Measurements from ENCODE around the gene STT3A.

The STT3A gene

GRCh38 chr11:125592305-125593113 lies at the start of gene STT3A:
TSS of gene STT3A (plus strand) at chr11:125592852. CDS start at chr11:125595916, 3,064 bp downstream.
- H3K4me1 Mint-ChIP-seq = peaks cover 54% of the 10 kb centered on the region
- H3K9me3 Mint-ChIP-seq = no peaks in the 10 kb centered on the region
- peak within 1 kb of the TSS; percentile 91 for H3K4me3 Mint-ChIP-seq
- DNase-seq (ENCODE audit: low spot score in 2 of 2) = peak; percentile 98 to 99
- ATAC-seq = peak; percentile 97
- H3K27ac Mint-ChIP-seq = peak within 1 kb of the TSS; percentile 98
- H3K36me3 Mint-ChIP-seq = peaks cover 56% of the 10 kb centered on the region

DNA sequence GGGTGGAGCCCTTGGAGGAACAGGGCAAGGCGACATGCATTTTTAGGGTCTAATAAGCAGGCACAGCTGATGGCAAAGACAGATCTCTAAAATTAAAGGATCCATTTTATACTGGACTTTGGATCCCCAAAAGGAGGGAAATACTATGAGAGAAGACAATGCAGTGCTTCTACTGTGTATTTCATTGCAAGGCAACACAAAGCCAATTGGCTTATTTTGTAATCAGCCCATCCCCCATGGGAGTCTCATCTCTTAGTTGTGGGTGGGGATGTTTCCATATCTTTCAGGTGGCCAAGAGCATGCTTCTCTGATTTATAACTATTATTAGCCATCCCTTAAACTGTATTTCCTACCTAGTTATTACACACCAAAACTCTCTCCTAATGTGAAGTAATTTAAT lies 41.9 kb upstream of the STT3A start:
- DNase-seq (ENCODE audit: low spot score in 2 of 2) (no peak), ATAC-seq (no peak)
- Mint-ChIP-seq H3K27ac (no peak overlapping the region), H3K4me3 (no peak overlapping the region), H3K4me1 (no peaks in the 10 kb centered on the region), H3K9me3 (peaks cover 13% of the 10 kb centered on the region), H3K36me3 (no peaks in the 10 kb centered on the region)

GRCh38 chr11:125551835-125552342 lies 40.8 kb upstream of the STT3A start:
- H3K27ac Mint-ChIP-seq = no peak overlapping the region
- no peaks in the 10 kb centered on the region for H3K4me1 Mint-ChIP-seq
- H3K36me3 Mint-ChIP-seq = no peaks in the 10 kb centered on the region
- no peak overlapping the region for H3K4me3 Mint-ChIP-seq
- peaks cover 13% of the 10 kb centered on the region for H3K9me3 Mint-ChIP-seq
- DNase-seq (ENCODE audit: low spot score in 2 of 2) (no peak), ATAC-seq (no peak)

DNA sequence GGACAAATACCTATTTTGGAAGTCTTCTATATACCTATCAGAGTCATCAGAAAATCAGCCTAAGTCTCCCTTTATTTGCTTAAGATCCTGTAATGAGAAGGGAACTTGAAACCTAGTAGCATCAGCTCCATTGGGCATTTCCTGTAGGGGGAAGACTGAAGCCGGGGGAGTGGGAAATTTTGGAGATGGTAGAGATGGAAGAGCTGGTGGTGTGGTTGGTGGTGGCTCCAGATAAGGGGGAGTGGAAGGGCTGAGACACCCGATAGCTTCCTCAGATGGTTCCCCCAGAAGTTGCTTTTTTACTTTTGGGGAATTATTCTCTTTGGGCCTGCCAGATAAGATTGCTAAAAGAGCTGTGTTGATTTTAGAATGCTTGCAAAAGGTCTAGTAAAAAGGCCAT lies 39.7 kb upstream of the STT3A start:
- no peaks in the 10 kb centered on the region for H3K36me3 Mint-ChIP-seq
- ATAC-seq = no peak

DNA sequence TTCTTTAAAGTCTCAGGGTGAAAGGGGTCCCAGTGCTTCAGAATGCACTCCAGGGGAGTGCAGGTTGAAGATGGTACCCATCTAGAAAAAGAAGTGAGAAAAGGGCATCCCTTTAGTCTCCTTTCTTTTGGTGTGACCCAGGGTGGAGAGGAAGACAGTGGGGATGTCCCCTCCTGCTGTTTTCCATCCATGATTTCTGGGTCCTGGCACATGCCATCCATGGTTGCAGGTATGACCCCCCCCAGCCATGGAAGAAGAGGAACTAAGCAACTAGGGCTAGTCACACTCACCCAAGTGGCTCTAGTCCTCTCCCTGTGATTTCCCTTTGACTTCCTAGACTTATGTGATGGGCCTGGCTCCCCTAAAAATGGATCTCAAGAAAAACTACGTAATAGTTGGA lies 39.3 kb upstream of the STT3A start:
- H3K27ac Mint-ChIP-seq = no peak overlapping the region
- no peak overlapping the region for H3K4me3 Mint-ChIP-seq

More for the DNA sequence above, 39.7 kb upstream of the STT3A start:
- Mint-ChIP-seq H3K9me3 (peaks cover 13% of the 10 kb centered on the region), H3K27ac (no peak overlapping the region), H3K4me3 (no peak overlapping the region), H3K4me1 (no peaks in the 10 kb centered on the region)
- no peak for DNase-seq (ENCODE audit: low spot score in 2 of 2)

DNA sequence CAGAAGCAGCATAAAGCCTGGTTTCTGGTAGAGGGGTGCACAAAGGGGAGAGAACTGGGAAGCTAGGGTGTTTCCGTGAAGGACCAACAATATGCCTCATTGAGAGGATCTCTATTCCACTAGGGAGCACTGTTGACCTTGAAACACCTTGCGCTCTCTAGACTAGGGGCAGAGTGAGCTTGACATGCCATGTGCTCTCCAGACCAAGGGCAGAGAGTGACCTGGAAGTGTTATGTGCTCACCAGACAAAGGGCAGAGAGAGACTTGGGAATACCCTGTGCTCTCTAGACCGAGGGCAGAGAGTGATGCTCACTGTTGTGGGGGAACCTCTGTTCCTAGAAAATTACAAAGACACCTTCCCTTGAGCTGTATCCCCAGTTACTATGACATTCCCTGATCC lies 38.6 kb upstream of the STT3A start:
- DNase-seq (ENCODE audit: low spot score in 2 of 2) (no peak), ATAC-seq (no peak)
- Mint-ChIP-seq H3K4me1 (no peaks in the 10 kb centered on the region), H3K36me3 (no peaks in the 10 kb centered on the region), H3K4me3 (no peak overlapping the region), H3K9me3 (peaks cover 13% of the 10 kb centered on the region), H3K27ac (no peak overlapping the region)

More for the DNA sequence above, 39.3 kb upstream of the STT3A start:
- DNase-seq (ENCODE audit: low spot score in 2 of 2) (no peak), ATAC-seq (no peak)
- H3K4me1 Mint-ChIP-seq = no peaks in the 10 kb centered on the region
- H3K36me3 Mint-ChIP-seq = no peaks in the 10 kb centered on the region
- H3K9me3 Mint-ChIP-seq = peaks cover 13% of the 10 kb centered on the region

DNA sequence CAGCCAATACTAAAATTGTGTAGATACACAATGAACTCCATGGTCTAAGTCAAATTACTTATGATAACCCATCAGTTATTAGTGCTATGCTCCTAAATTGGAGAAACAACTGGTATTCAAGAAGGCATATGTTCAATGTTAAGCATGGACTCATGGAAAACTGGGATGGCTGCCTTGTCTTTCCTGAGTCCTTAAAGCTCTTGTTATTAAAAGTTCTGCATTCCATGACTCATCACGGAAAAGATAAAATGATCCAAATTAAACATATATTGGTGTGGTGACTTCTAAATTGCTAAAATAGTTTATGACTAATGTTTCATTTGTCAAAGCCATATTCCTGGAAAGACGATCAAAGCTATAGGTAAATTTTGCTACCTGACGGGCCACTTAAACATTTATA lies 32.8 kb upstream of the STT3A start:
- ATAC-seq (no peak), DNase-seq (ENCODE audit: low spot score in 2 of 2) (no peak)
- no peaks in the 10 kb centered on the region for H3K9me3 Mint-ChIP-seq
- H3K27ac Mint-ChIP-seq = no peak overlapping the region
- H3K4me3 Mint-ChIP-seq = no peak overlapping the region
- no peaks in the 10 kb centered on the region for H3K36me3 Mint-ChIP-seq
- no peaks in the 10 kb centered on the region for H3K4me1 Mint-ChIP-seq

DNA sequence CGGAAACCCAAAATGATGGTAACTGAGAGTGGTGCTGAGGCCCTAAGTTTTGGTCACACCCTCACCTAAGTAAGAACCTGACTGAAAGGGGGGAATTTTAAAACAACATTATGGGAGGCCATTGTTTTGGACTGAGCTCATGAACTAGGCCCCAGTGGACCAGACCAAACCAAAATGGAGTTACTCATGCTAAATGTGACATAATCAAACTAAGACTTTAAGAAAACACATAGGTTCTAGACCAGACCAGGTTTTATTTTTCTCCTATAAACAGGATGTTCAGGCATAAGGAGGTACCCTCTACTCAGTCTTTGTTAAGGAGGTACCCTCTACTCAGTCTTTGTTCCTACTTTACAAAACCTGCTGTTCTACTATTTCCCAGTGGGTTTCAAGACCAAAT lies 30.7 kb upstream of the STT3A start:
- no peaks in the 10 kb centered on the region for H3K9me3 Mint-ChIP-seq
- no peak overlapping the region for H3K27ac Mint-ChIP-seq
- ATAC-seq (no peak), DNase-seq (ENCODE audit: low spot score in 2 of 2) (no peak)
- no peaks in the 10 kb centered on the region for H3K36me3 Mint-ChIP-seq
- H3K4me1 Mint-ChIP-seq = no peaks in the 10 kb centered on the region
- H3K4me3 Mint-ChIP-seq = no peak overlapping the region

GRCh38 chr11:125562430-125562829 lies 30.2 kb upstream of the STT3A start:
- Mint-ChIP-seq H3K4me3 (no peak overlapping the region), H3K4me1 (no peaks in the 10 kb centered on the region), H3K36me3 (no peaks in the 10 kb centered on the region), H3K27ac (no peak overlapping the region), H3K9me3 (no peaks in the 10 kb centered on the region)
- ATAC-seq (no peak), DNase-seq (ENCODE audit: low spot score in 2 of 2) (peak in 1 of 2 donors; percentile 12)

DNA sequence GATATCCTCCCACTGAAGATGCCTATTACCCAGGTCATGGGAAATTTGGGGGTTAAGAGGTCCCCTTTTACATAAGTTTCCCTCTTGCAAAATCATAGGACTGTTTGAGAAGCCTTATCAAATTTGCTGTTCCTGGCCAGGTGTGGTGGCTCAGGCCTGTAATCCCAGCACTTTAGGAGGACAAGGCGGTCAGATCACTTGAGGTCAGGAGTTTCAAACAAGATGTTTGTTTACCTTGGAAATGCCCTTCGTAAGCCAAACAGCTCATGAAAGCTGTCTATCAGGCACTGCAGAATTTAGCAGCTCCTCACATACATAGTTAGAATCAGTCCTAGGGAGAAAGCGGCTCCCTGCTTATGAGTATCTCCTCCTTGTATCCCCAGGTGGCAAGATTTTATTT lies 28.3 kb upstream of the STT3A start:
- Mint-ChIP-seq H3K4me1 (no peaks in the 10 kb centered on the region), H3K27ac (no peak overlapping the region), H3K9me3 (no peaks in the 10 kb centered on the region), H3K4me3 (no peak overlapping the region), H3K36me3 (no peaks in the 10 kb centered on the region)
- DNase-seq (ENCODE audit: low spot score in 2 of 2) (no peak), ATAC-seq (no peak)

DNA sequence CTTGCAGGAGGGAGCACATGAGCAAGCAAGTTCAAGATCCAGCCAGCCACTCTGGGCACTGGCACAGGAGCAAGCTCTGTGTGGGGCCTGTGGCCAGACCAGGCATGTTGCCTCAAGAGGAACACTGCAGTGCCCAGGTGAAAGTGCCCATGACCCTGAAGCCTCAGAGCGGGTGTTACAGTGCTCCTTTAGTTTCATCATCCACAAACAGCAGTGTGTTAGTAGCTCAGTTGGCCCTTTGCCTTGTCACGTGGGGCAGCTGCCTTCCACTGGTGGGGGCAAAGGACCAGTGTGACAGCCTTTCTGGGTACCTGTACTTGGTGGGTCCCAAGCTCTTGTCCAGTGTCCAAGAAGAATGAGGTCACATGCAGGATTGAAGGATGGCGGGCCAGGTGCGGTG lies 26.4 kb upstream of the STT3A start:
- Mint-ChIP-seq H3K4me1 (peaks cover 13% of the 10 kb centered on the region), H3K36me3 (no peaks in the 10 kb centered on the region), H3K27ac (no peak overlapping the region), H3K9me3 (no peaks in the 10 kb centered on the region), H3K4me3 (no peak overlapping the region)
- no peak for ATAC-seq
- no peak for DNase-seq (ENCODE audit: low spot score in 2 of 2)

GRCh38 chr11:125568970-125569914 lies 23.4 kb upstream of the STT3A start, which contains the start of gene EI24:
TSS of gene EI24 (plus strand) at chr11:125569477. CDS start at chr11:125572528, 3,051 bp downstream.
- H3K36me3 Mint-ChIP-seq = peaks cover 30% of the 10 kb centered on the region
- ATAC-seq (peak; percentile 96), DNase-seq (ENCODE audit: low spot score in 2 of 2) (peak; percentile 73 to 90)
- peaks cover 13% of the 10 kb centered on the region for H3K4me1 Mint-ChIP-seq
- H3K9me3 Mint-ChIP-seq = no peaks in the 10 kb centered on the region
- H3K27ac Mint-ChIP-seq = peak within 1 kb of the TSS; percentile 94
- H3K4me3 Mint-ChIP-seq = peak within 1 kb of the TSS; percentile 88

DNA sequence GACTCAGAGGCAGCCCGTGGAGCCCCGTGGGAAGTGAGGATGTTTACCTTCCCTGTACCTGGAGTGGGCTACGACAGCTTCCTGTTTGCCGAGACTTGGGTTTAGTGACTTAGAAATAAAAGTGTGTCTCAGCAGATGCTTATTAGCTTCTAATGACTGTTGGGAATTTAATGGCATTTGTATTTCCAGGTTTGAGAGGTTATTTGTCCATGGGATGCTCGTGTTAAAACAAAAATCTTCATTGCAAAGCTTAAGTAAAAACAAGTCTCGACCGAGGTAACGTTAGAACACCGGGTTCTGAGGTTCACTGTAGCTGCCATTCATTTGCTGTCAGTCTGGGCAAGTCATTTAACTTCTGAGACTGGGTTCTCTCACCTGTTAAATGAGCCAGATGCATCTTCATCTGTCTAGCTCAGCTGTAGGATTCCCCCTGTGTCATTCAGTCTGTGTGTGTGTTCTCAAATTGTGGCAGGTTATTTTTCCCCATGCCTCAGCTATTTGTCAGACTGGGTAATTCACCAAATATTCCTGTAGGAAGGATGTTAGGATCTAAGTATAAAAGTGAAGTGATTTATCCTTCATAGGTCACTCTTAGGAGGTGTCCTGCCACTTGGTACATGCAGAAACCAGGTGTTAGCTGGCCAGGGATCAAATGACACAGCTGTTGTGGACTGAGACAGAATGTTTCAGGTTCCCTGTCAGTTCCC lies 22.6 kb upstream of the STT3A start:
- Mint-ChIP-seq H3K4me3 (peak overlapping the region; percentile 88), H3K27ac (peak overlapping the region; percentile 94), H3K4me1 (peaks cover 13% of the 10 kb centered on the region), H3K9me3 (no peaks in the 10 kb centered on the region), H3K36me3 (peaks cover 38% of the 10 kb centered on the region)
- ATAC-seq (peak; percentile 81), DNase-seq (ENCODE audit: low spot score in 2 of 2) (no peak)

- no peak for DNase-seq (ENCODE audit: low spot score in 2 of 2)
- H3K4me1 Mint-ChIP-seq = peaks cover 13% of the 10 kb centered on the region
- H3K27ac Mint-ChIP-seq = peak overlapping the region; percentile 94
- peak overlapping the region; percentile 88 for H3K4me3 Mint-ChIP-seq
- peaks cover 47% of the 10 kb centered on the region for H3K36me3 Mint-ChIP-seq
- H3K9me3 Mint-ChIP-seq = no peaks in the 10 kb centered on the region
- no peak for ATAC-seq
Measured at GRCh38 chr11:125570952-125571351, 21.7 kb upstream of the STT3A start.

DNA sequence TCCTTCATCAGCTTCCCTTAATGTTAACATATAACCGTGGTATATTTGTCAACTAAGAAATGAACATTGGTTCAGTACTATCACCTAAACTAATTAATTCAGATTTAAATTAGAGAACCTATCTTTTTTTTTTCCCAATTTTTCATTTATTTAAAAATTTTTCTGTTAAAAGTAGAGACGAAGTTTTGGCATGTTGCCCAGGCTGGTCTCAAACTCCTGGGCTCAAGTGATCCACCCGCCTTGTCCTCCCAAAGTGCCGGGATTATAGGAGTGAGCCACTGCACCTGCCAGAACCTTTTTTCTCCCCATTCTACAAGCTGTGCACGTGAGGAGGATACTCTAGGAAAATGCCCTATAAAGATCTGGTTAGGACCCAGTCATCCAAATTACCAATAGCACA lies 19.7 kb upstream of the STT3A start:
- peaks cover 67% of the 10 kb centered on the region for H3K36me3 Mint-ChIP-seq
- peaks cover 13% of the 10 kb centered on the region for H3K4me1 Mint-ChIP-seq
- H3K4me3 Mint-ChIP-seq = no peak overlapping the region
- DNase-seq (ENCODE audit: low spot score in 2 of 2) (no peak), ATAC-seq (no peak)
- no peaks in the 10 kb centered on the region for H3K9me3 Mint-ChIP-seq
- H3K27ac Mint-ChIP-seq = no peak overlapping the region
